SK-N-MC (cell line): ENCODE measurements around the gene PTPRN2.

Source experiments
- EZH2 ChIP-seq: fragments of 200-600 bp; sonication (generic); IDR thresholded peaks from one replicate; pipeline ENCODE4 v1.6.1; 2017; ENCODE audit warnings: antibody characterized with exemption
- FOXP2 ChIP-seq: optimal IDR thresholded peaks from 2 replicates; pipeline ENCODE3; 2011; ENCODE audit warnings: mild to moderate bottlenecking, moderate library complexity; ENCODE audit not compliant: insufficient read depth; ENCODE audit errors: extremely low read length, control extremely low read depth
- POLR2AphosphoS5 ChIP-seq: IDR thresholded peaks from 2 replicates; pipeline ENCODE4 v1.6.1; 2012; ENCODE audit warnings: mild to moderate bottlenecking, low read depth, low read length, borderline replicate concordance

GRCh38 chr7:157973971-157974677 is 613.5 kb downstream of the PTPRN2 start:
- TF ChIP-seq EZH2 (no peak), POLR2AphosphoS5 (no peak), FOXP2 (no peak)
